TTC549 (cell line): ENCODE measurements around the gene C18orf54.
A peak's percentile ranks its signal among the peaks of the same experiment; 100 is the strongest.
"Not testable (repeated sequence)": the region's sequence is repeated elsewhere in the genome, so short reads cannot be mapped to it uniquely, and the experiment has no call there.

Source experiments
- FAIRE-seq: peaks from 2 replicates; lab custom pipeline; 2012; peaks lifted over from hg19 to GRCh38; lab: Jason Lieb, UNC

C18orf54 gene

DNA sequence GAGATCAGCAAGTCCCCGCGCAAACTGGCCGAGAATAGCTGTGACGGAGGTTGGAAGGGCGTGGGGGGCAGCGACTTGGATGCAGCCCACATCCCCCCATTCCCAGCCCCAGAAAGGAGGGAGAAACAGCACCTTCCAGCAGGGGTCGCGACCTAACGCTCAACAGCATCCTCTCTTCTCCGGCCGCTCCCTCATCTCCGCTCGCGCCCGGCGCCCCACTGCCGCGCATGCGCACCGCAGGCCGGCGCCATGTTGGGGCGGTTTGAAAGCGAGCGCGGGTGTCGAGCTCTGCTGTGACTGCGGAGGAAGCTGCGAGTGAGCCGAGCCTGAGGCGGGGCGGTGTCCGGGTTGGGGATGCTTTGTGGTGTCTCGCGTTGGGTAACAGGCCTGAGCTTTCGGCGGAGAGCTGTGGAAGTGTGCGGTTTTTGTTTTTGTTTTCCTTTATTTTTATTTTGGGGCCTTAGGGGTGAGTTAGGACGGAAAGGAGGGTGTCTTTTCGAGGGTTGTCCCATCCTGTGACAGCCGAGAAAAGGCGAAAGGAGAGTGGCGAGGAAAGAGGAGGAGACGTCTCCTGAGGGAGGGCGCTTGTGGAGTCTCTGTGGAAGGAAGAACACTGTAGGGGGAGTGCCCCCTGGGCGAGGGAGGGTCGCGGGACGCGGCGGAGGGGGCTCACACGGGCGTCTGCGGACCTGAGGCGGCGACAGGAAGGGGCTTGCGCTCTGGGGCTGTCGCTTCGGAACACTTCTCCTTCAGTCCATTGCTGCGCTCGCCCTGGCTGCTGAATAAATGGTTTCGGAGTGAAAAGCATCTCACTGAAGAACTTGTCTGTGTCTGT is at the start of gene C18orf54, which contains the start of gene STARD6:
Gene C18orf54 (plus strand): TSS at position 247 of the 835 bp plus-strand sequence. CDS start 2,667 bp downstream, outside the sequence.
Gene STARD6 (minus strand): TSS at position 199 of the 835 bp plus-strand sequence. CDS start 3,285 bp downstream, outside the sequence.
- FAIRE-seq: no peak

DNA sequence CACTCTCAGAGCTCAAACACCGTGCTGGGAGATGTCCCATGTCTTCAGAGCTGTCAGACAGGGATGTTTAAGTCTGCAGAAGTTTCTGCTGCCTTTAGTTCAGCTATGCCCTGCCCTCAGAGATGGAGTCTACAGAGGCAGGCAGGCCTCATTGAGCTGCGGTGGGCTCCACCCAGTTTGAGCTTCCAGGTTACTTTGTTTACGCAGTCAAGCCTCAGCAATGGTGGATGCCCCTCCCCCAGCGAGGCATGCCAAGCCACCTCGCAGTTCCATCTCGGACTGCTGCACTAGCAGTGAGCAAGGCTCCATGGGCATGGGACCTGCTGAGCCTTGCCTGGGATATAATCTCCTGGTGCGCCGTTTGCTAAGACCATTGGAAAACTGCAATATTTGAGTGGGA is 48.1 kb upstream of the C18orf54 start:
- FAIRE-seq: not testable (repeated sequence)

DNA sequence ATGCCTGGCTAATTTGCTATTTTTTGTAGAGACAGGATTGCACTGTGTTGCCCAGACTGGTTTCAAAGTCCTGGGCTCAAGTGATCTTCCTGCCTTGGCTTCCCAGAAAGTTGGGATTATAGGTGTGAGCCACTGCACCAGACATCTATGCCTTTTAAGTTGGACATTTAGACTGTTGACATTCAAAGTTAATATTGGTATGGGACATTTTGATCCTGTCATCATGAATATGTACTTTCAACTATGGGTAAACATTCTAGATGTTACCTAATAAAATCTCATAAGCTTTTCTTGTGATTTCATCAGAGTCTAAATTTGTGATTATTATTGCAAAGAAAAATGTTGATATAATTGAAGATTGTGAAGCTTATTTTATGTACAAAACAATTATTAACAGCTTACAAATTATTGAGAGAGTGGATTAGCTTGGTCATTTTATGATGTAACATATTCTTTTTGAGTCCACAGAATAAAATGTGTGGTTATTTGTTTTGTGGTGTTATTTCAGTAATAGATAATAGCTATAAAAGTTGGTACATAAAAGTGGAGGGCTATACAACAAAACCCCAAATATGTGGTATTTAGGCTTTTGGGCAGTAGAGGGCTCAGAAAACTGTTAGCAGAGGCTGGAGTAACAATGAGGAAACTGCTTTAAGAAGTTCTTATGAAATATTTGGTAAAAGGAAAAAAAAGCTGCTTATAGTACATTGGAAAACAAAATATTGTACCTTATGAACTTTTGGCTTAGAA is 41.5 kb upstream of the C18orf54 start:
- no peak for FAIRE-seq

DNA sequence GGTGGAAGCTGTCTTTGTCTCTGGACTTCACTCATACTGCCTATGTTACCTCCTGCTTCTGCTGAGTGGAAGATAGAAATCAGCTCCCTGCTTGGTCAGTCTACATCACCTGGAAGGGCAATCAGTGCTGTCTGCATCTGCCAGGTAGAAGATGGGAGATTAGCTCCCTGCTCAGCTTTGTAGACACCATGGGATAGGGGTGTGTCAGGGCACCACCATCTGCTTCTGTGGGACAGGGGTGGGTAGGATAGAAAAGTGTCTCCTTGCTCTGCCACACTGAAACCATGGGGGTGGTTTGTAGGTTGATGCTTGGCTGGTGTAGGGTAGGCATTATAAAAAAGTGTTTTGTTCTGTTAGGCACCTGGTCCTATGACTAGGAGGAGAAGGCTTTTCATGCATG is 34.1 kb upstream of the C18orf54 start:
- no peak for FAIRE-seq

DNA sequence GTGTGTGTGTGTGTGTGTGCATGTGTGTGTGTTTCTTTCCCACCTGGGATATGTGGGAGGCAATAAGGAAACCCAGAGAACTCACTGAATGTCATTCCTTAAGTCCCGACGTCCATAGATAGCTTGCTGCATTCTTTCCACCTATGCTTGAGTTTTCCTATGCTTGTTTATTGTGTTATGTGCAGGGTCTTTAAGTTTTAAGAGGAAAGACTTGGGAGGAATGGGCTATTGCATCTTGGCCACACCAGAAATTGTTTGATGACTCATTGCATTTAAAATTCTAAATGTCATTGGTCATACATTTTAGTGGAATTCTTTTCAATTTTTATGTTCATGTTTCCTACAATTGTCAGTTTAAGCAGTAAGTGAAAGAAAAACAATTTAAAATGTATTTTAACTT is 33.7 kb upstream of the C18orf54 start:
- no peak for FAIRE-seq

DNA sequence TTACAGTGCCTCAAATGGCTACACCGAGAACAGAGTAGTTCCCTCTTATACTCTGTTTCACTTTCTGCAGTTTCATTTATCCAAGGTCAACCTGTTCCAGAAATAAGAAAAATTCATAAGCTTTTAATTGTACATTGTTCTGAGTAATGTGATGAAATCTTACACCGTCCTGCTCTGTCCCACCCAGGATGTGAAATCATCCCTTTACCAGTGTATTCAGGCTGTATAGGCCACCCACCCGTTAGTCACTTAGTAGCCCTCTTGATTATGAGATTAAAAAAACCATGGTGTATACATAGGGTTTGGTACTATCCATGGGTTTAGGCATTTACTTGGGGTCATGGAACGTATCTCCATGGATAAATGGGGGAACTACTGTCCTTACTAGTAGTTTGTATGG is 29.9 kb upstream of the C18orf54 start:
- FAIRE-seq: no peak

DNA sequence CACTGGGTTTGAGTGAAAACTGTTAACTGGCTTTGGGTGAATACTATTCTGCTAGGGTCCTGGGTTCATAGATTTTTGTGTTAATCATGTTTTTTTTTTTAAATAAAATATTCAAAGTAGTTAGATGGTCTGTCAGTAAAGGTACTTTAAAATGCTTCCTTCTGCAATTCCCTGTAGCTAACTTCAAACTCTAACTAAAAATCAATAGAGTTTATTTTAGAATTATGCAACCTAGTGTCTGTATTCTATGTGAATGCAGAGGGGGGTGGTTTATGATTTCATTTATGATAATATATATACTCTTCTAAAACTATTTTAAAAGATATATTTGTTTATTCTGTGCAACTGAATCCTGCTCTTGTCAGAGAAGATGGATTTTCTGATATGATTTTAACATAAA is 27.9 kb upstream of the C18orf54 start:
- no peak for FAIRE-seq

DNA sequence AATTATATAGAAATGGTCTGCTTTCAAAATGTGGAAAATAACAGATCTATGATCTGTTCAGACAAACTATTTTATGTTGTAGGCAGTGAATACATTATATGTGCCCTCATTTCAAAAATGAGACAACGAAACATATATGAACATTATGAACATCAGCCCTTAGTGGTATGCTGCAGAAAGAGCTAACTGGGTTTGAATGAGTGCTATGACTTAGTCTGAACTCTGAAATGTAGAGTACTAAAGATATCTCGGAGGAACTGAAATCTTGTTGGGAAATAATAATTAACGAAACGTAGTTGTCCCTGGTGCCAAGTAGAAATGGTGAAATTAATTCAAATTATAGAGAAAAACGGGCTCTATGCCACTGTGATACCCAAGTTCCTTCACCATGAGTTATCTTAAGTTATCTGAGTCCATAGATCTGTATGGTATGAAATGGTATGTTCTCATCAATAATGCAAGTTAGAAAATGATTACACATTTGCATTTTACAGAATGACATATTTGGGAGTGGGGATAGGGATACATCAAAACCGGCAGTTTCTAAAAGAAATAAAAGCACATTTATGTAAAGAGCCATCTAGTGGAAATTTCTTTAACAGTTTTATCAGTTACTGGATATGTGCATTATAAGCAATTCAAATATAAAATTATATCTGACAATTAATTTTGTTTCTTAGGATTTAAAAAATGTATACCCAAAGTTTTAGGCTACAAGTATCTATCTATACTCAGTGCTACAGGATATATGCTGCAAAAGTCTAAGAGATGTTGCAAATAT is 26.7 kb upstream of the C18orf54 start:
- FAIRE-seq: no peak

DNA sequence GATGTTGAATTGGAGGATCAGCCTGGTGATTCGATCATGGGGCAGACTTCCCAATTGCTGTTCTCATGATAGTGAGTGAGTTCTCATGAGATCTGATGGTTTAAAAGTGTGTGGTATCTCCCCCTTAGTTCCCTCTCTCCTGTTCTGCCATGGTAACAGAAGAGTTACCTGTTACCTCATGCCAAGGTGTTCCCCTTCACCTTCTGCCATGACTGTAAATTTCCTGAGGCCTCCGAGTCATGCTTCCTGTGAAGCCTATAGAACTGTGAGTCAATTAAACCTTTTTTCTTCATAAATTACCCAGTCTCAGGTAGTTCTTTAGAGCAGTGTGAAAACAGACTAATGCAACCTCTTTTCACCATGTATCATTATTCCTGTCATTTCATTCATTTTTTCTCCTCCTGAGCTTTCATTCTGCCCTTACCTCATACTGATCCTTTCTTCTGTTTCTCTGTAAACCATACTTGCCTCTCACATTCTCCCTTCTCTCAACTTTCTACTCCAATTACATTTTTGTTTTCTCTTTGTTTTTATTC is 22.0 kb upstream of the C18orf54 start:
- no peak for FAIRE-seq

DNA sequence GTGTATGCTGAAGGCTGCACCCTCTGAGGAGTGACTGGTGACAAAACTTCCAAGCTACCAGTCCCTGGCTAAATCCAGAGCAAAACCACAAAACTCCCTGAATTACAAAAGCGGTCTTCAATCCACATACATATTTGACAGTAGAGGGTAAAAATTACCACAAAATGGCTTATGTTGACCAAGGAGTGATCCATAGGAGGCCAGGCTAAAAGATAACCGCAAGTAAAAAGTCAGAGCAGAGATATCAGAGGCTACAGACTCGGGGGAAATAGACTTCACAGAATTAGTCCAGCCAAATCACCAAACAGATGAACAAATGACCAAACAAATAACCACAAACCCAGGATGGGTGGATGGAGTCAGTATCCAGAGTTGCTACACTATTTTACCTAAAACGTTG is 19.5 kb upstream of the C18orf54 start:
- no peak for FAIRE-seq

DNA sequence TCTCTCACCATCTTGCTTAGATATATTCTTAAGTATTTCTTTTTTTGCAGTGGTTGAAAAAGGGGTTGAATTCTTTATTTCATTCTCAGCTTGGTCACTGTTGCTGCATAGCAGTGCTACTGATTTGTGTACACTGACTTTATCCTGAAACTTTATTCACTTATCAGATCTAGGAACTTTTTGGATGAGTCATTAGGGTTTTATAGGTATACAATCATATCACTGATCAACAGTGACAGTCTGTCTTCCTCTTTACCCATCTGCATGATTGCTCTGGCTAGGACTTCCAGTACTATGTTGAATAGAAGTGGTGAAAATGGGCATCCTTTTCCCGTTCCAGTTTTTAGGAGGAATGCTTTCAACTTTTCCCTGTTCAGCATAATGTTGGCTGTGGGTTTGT is 6.5 kb upstream of the C18orf54 start:
- FAIRE-seq: no peak

DNA sequence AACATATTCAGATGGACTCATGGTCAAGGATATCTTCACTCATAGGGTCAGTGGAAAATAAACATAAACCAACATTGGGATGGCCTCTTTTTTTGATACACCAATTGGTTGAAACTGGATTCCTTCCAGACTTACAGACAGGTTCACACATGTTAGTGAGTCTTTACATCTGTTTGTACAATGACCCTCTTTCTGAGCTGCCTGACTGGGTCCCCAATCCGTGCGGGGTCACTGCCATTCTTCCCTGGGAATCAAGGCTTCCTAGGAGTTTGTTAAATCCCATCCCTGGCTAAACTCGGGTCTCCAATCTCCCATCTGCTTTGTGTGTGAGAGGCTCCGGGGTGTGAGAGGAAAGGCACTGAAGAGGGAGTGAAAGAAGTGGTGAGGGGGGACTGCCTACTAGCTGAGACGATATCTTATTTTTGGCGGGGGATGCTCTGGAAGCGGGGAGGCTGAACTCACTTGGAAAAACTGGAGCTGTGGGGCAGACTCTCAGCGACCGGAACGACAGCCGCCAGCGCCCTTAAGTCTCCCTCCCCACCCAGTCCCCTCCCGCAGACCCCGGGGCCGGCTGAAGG is 535 bp upstream of the C18orf54 start:
- no peak for FAIRE-seq

DNA sequence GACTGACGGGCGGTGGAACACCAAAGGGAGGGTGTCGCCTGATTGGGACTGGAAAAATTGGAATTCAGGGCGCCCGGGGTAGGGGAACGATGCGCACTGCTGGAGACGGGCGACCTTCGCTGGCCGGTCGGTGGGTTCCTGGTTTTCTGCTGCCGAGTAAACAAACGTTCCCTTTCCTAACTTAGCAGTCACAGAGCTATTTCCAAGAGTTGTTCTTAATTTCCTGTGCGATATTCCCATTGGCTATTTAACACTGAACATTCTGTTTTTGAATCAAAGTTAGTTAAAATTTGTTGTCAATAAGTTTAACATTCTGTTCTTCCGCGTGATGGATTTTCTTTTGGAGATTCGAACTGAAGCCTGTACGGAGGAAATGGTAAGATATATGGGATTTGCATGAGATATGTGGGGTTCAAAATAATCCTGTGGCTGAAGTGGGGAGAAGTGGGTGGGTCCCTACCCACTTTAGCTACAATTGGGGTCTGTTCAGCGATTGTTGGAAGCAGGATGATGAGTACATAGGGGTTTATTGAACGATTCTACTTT is 862 bp downstream of the C18orf54 start:
- FAIRE-seq: no peak

DNA sequence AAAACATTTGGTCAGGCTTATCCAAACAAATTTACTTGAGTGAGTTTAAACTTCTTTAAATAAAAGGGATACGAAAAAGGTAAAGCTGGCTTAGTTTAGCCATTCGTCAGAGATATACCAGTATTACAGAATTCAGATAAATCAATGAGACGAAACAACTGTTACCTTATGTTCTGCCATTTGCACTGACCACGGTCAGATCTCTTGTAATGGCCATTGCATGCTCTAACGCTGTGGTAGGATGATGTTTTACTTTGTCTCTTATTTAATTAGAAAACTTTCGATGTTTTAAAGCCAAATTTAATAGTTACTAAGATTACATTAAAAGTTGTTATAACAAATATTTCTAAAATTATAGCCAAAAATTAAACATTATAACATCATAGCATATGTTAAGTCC is 1.5 kb downstream of the C18orf54 start:
- FAIRE-seq: peak; percentile 66

DNA sequence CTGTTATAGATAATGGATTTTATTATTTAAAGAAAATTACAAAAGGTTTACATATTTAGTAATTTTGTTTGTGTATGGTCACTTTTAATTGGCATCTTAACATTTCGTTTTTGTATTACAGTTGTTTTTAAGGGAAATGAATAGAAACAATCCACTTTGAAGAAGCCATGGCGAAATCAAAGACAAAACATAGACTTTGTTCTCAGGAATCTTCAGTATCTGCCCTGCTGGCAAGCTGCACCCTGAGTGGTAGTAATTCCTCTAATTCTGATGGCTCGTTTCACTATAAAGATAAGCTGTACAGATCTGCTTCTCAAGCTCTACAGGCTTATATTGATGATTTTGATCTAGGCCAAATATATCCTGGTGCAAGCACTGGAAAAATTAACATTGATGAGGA is 2.7 kb downstream of the C18orf54 start:
- FAIRE-seq: no peak

DNA sequence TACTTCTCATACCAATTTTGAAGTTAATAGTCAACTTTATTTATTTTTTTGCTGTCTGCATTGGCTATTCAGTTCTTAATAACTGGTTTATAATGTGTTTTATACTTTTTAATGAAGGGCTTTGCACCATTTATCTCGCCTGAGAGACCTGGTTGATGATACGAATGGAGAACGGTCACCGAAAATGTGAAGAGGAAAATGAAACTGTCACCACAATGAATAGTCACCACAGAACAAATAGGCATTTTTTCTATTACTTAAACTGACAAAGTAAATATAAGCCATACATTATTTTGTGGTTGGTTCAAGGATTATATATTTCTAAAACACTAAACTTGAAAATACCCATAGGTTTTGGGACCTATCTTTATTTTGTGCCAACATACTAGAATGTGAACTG is 20.4 kb downstream of the C18orf54 start:
- FAIRE-seq: no peak

DNA sequence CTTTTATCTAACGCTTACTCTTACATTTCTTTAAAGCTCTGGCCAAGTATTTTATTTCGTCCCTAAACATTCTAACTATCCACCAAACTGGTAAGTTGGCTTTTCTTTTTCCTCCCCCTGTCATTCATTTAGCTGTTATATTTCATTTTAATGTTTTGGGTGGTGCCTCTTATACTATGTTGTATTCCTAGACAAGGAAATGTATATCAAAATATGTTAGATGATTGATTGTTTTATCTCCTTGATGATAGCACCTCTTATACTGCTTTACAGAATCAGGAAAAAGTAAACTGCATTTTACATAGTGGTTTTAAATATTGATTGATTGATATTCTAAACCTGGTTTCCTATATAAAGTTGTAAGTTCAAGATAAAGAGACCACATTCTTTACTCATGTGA is 23.9 kb downstream of the C18orf54 start:
- FAIRE-seq: no peak

DNA sequence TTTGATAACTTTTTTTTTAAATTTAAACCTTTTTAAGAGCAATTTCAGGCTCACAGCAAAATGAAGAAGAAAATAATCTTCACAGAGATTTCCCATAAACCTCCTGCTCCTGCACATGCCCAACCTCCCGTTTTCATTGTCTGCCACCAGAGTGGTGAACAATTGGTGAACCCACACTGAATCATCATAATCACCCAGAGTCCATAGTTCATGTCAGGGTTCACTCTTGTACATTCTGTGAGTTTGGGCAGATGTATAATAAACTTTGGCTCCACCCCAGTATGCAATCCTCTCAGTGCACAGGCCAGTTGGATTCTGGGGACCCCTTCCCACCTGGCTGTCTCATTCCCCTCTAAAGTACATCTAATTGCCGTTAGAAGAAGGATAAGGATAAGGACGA is 24.4 kb downstream of the C18orf54 start:
- no peak for FAIRE-seq

DNA sequence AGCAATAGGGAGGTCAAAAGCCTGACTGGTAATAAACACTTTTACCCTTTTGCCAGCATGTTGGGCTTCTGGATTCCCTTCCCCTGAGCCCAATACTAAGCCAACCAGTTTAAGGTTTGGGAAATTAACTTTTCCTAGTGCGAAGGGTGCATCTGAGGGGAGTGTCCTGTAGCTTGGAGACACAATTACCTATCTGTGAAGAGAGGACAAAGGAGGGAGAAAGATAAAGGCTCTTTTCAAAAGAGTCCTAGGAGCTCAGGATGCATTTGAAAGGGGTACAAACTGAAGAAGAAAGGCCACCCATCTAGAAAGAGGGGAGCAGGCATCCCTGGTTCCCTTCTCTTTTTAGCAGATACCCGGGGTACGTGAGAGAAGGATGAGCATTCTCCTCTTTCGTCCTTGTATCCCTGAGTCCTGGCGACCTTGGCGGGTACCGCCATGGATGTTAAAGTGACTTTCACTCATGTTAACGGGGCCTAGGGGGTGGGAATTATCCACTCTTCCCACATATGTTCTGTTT is 25.1 kb downstream of the C18orf54 start:
- FAIRE-seq: no peak

DNA sequence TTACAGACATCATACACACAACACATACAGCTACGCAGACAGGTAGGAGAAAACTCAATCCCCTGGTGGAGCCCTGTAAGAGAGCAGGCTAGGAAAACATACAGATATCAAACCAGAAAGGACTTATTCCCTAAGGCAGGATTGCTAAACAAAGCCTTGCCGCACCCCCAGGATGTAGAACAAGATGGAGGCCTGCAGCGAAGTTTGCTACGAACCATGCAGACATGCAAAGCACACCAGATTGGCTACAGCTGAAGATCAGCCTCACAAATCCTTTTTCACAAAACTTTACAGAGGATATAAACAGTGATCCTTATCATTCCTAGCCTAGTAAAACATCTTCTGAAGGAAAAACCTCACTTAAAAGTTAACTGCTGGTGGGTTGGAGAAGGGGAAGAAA is 28.3 kb downstream of the C18orf54 start:
- FAIRE-seq: no peak

DNA sequence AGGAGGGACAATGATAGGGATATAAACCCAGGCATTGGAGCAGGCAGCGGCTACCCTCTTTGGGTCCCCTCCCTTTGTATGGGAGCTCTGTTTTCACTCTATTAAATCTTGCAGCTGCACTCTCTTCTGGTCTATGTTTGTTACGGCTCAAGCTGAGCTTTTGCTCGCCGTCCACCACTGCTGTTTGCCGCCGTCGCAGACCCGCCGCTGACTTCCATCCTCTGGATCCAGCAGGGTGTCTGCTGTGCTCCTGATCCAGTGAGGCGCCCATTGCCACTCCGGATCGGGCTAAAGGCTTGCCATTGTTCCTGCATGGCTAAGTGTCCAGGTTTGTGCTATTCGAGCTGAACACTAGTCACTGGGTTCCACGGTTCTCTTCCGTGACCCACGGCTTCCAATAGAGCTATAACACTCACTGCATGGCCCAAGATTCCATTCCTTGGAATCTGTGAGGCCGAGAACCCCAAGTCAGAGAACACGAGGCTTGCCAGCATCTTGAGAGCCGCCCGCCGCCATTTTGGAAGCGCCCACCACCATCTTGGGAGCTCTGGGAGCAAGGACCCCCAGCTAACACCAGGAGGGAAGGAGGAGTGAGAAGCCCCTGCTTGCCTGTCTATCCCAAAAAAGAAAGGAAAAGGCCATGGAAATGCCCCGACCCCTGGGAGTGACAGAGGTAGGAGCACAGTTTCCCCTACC is 29.2 kb downstream of the C18orf54 start:
- FAIRE-seq: not testable (repeated sequence)
